Breast epithelium (tissue), 4 donors: ENCODE data around the gene MMP25. TPM values are rescaled to one million over a fixed set of nuclear protein-coding genes. Genes with fewer than 3 reads are reported as not detected.
"Not testable (repeated sequence)": the region's sequence is repeated elsewhere in the genome, so short reads cannot be mapped to it uniquely, and the experiment has no call there.

Source experiments
- DNase-seq, 2 donors: peaks; one replicate each; pipeline ENCODE4 v3.0.0-alpha.2; 2019; ENCODE audit warnings: low spot score in 2 of 2
- H3K27ac ChIP-seq, 2 donors: fragments of 200-600 bp; sonication (generic) in 1 of 2; one replicate each; pipeline ENCODE4 v1.5.1; 2016 to 2019; ENCODE audit warnings: mild to moderate bottlenecking in 1 of 2
- H3K27me3 ChIP-seq, 2 donors: fragments of 200-600 bp; sonication (generic) in 1 of 2; one replicate each; pipeline versions ENCODE4 v1.5.1 to v1.6.0; 2017 to 2019; ENCODE audit warnings: control low read depth in 1 of 2, mild to moderate bottlenecking in 1 of 2
- H3K36me3 ChIP-seq: fragments of 200-600 bp; one replicate; pipeline ENCODE4 v1.5.1; 2019
- H3K4me1 ChIP-seq, 2 donors: fragments of 200-600 bp; sonication (generic); one replicate each; pipeline ENCODE4 v1.5.1; 2016 to 2019; ENCODE audit warnings: control low read depth in 1 of 2
- H3K4me3 ChIP-seq, 3 donors: fragments of 200-600 bp; sonication (generic); 1 replicate in 2 of 3; 2 replicates in 1 of 3; pipeline ENCODE4 v1.5.1; 2016 to 2019; ENCODE audit warnings: mild to moderate bottlenecking in 3 of 3, moderate library complexity in 2 of 3
- H3K9me3 ChIP-seq, 2 donors: fragments of 200-600 bp; sonication (generic) in 1 of 2; one replicate each; pipeline ENCODE4 v1.5.1; 2016 to 2019; ENCODE audit warnings: control low read depth in 1 of 2
- POLR2A ChIP-seq: fragments of 450-650 bp; IDR thresholded peaks from one replicate; pipeline ENCODE4 v1.6.1; 2016; ENCODE audit warnings: antibody characterized with exemption, mild to moderate bottlenecking, moderate library complexity
- POLR2AphosphoS5 ChIP-seq, 3 donors: sonication (generic); formaldehyde crosslinking; IDR thresholded peaks; one replicate each; pipeline ENCODE4 v1.6.1; 2017; ENCODE audit warnings: antibody characterized with exemption in 3 of 3
- intact Hi-C: fragments of 100-400 bp; cut with DNase I; formaldehyde crosslinking; loops from one replicate; pipeline ENCODE4 v1.15.1; 2023; ENCODE audit warnings: low total_unique reads
- total RNA-seq, 3 donors: library from RNA; depleted of rRNA; stranded (reverse); fragments of >200 nt; gene quantifications; one replicate each; pipeline ENCODE4 v1.1.0, GENCODE V29; 2016
- TF ChIP-seq, protein P1 (sequence below), 3 donors: fragments of 450-650 bp; IDR thresholded peaks; one replicate each; pipeline ENCODE4 v1.5.1; 2016 to 2017; ENCODE audit warnings: antibody characterized with exemption in 3 of 3, mild to moderate bottlenecking in 3 of 3, moderate library complexity in 3 of 3

Gene MMP25
- total RNA-seq, 3 donors from 2014 or later: 0.59 to 1.1 (median 0.98) TPM

DNA sequence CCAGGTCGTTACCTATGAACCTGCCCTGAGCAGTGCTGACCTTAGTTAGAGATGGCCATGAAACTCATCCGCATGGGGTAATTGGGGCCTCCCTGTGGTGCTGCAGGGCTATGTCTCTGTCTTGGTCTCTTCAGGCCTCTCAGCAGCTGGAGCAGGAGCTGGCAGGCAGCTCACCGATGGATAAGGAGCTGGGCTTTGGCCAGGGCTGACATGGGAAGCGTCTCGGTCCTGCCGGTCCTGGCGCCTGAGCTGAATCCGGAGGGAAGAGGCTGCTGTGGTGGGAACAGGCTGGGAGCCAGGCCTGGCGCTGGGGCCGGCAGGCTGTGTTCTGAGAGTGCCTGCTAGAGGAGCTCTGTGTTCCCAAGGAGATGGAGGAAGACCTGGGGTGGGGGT, 29.2 kb downstream of the MMP25 start:
- no peaks in the 10 kb centered on the region for H3K9me3 ChIP-seq
- H3K27ac ChIP-seq: no peak overlapping the region
- intact Hi-C loops: no loop called here
- no peaks in the 10 kb centered on the region for H3K27me3 ChIP-seq
- DNase-seq: no peak
- H3K36me3 ChIP-seq: no peaks in the 10 kb centered on the region
- H3K4me1 ChIP-seq: no peaks in the 10 kb centered on the region
- no peak for TF ChIP-seq POLR2A
- TF ChIP-seq, protein P1, sequence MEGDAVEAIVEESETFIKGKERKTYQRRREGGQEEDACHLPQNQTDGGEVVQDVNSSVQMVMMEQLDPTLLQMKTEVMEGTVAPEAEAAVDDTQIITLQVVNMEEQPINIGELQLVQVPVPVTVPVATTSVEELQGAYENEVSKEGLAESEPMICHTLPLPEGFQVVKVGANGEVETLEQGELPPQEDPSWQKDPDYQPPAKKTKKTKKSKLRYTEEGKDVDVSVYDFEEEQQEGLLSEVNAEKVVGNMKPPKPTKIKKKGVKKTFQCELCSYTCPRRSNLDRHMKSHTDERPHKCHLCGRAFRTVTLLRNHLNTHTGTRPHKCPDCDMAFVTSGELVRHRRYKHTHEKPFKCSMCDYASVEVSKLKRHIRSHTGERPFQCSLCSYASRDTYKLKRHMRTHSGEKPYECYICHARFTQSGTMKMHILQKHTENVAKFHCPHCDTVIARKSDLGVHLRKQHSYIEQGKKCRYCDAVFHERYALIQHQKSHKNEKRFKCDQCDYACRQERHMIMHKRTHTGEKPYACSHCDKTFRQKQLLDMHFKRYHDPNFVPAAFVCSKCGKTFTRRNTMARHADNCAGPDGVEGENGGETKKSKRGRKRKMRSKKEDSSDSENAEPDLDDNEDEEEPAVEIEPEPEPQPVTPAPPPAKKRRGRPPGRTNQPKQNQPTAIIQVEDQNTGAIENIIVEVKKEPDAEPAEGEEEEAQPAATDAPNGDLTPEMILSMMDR (IDR thresholded peaks at IDR 0.05): no peak
- TF ChIP-seq POLR2AphosphoS5 (IDR thresholded peaks at IDR 0.05): no peak
- no peak overlapping the region for H3K4me3 ChIP-seq

DNA sequence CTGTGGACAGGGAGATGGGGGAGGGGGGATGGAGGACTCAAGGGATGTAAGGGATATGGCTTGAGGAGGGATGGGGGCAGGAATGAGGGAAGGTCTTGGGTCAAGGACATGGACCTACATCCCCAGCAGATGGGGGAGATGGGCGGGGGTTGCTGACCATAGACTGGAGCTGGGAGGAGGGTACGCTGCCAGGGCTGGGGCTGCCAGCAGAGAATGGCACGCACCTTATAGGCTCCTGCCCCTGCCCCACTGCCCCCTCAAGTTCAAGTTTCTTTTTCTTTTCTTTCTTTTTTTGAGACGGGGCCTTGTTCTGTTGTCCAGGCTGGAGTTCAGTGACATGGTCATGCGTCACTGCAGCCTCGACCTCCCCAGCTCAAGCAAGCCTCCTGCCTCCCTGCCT, 29.6 kb downstream of the MMP25 start:
- H3K4me3 ChIP-seq, H3K9me3 ChIP-seq, H3K4me1 ChIP-seq, intact Hi-C loops, H3K36me3 ChIP-seq, DNase-seq, H3K27me3 ChIP-seq, H3K27ac ChIP-seq: not testable (repeated sequence)

DNA sequence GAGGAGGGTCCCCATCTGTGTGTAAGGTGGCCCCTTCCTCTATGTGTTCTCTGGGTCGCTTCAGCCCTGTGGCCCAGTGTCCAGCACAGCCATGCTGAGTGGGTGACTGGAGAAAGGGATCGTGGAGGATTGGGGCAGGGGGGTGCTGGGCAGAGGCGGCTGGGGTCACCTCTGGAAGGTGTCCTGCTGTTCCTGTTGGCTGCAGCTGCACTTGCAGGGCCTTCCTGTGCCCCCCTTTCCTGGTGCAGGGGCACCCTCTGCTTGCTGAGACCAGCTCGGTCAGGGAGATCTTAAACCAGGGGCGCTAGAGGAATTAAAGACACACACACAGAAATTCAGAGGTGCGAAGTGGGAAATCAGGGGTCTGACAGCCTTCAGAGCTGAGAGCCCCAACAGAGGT, 30.2 kb downstream of the MMP25 start:
- no peaks in the 10 kb centered on the region for H3K9me3 ChIP-seq
- no peak for DNase-seq
- no peaks in the 10 kb centered on the region for H3K36me3 ChIP-seq
- intact Hi-C loops: no loop called here
- no peaks in the 10 kb centered on the region for H3K27me3 ChIP-seq
- no peak overlapping the region for H3K27ac ChIP-seq
- H3K4me3 ChIP-seq: no peak overlapping the region
- TF ChIP-seq, protein P1 (IDR thresholded peaks at IDR 0.05): no peak
- TF ChIP-seq POLR2A (no peak), POLR2AphosphoS5 (IDR thresholded peaks at IDR 0.05) (no peak)
- H3K4me1 ChIP-seq: no peaks in the 10 kb centered on the region

DNA sequence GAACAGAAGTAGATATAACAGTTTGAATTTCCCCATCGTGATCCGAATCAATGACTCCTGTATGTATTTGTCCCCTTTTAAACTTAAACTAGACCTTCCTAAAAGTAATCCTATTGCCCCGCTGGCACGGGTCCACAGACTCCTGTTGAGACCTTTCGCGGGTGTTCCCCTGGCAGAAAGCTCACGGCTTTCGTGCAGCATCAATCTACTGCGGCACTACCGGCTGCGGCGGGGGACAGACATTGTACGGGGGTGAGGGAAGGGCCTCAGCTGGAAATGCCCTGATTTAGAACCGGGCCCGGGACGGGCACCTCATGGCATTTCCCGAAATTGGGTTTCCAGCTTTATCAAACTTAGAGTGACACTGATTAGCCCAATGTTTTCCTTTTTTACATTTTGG, 33.7 kb downstream of the MMP25 start:
- H3K27ac ChIP-seq: no peak overlapping the region
- TF ChIP-seq POLR2AphosphoS5 (IDR thresholded peaks at IDR 0.05): no peak
- TF ChIP-seq, protein P1 (IDR thresholded peaks at IDR 0.05): no peak
- no peak for TF ChIP-seq POLR2A
- no peak for DNase-seq
- intact Hi-C loops: no loop called here
- H3K27me3 ChIP-seq: no peaks in the 10 kb centered on the region
- H3K9me3 ChIP-seq: no peaks in the 10 kb centered on the region
- H3K36me3 ChIP-seq: no peaks in the 10 kb centered on the region
- H3K4me1 ChIP-seq: no peaks in the 10 kb centered on the region
- H3K4me3 ChIP-seq: no peak overlapping the region

DNA sequence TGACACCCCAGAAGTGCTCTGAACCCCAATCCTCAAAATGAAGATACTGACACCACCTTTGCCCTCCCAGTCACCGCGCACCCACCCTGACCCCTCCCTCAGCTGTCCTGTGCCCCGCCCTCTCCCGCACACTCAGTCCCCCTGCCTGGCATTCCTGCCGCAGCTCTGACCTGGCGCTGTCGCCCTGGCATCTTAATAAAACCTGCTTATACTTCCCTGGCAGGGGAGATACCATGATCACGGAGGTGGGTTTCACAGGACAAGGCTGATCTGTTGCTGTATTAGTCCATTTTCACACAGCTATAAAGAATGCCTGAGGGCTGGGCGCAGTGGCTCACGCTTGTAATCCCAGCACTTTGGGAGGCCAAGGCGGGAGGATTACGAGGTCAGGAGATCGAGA, 35.6 kb downstream of the MMP25 start:
- DNase-seq, intact Hi-C loops: not testable (repeated sequence)

DNA sequence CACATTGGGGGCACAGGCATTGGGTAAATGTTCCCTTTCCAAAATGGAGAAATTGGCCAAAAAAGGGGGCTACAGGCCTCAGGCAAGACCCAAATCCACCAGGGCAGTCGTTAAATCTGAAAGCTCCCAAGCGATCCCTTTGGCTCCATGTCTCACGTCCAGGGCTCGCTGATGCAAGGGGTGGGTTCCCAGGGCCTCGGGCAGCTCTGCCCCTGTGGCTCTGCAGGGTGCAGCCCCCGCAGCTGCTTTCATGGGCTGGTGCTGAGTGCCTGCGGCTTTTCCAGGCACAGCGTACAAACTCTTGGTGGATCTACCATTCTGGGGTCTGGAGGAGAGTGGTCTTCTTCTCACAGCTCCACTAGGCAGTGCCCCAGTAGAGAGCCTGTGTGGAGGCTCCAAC, 37.0 kb downstream of the MMP25 start:
- DNase-seq, intact Hi-C loops, H3K36me3 ChIP-seq: not testable (repeated sequence)

More for the DNA sequence above, 35.6 kb downstream of the MMP25 start:
- H3K4me3 ChIP-seq, H3K27me3 ChIP-seq, H3K36me3 ChIP-seq, H3K27ac ChIP-seq, H3K9me3 ChIP-seq, H3K4me1 ChIP-seq: not testable (repeated sequence)

DNA sequence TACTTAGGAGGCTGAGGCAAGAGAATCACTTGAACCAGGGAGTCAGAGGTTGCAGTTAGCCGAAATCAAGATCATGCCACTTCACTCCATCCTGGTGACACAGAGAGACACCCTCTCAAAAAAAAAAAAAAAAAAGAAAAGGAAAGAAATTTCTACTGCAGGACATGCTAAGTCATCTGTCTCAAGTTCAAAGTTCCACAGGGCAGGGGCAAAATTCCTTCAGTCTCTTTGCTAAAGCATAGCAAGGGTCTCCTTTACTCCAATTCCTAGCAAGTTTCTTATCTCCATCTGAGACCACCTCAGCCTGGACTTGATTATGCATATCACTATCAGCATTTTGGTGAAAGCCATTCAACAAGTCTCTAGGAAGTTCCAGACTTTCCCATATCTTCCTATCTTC, 38.1 kb downstream of the MMP25 start:
- H3K9me3 ChIP-seq: no peaks in the 10 kb centered on the region
- H3K27ac ChIP-seq: no peak overlapping the region
- TF ChIP-seq POLR2A (no peak), POLR2AphosphoS5 (IDR thresholded peaks at IDR 0.05) (no peak)
- TF ChIP-seq, protein P1 (IDR thresholded peaks at IDR 0.05): no peak
- H3K4me3 ChIP-seq: no peak overlapping the region
- no peak for DNase-seq
- H3K36me3 ChIP-seq: no peaks in the 10 kb centered on the region
- no peaks in the 10 kb centered on the region for H3K27me3 ChIP-seq
- intact Hi-C loops: no loop called here
- no peaks in the 10 kb centered on the region for H3K4me1 ChIP-seq

More for the DNA sequence above, 37.0 kb downstream of the MMP25 start:
- H3K27me3 ChIP-seq, H3K4me3 ChIP-seq, H3K9me3 ChIP-seq, H3K27ac ChIP-seq, H3K4me1 ChIP-seq: not testable (repeated sequence)
